ENCODE results near the gene PDE6C. TPM values are rescaled to one million over a fixed set of nuclear protein-coding genes. Genes with fewer than 3 reads are reported as not detected.

PDE6C gene
- total and polyA plus RNA-seq, 2 of the 8 experiments (the other 6 are each of a cell fraction or from before 2014, with no cell fraction given): not detected

GRCh38 chr10:93704451-93704850 is 92.1 kb downstream of the PDE6C start:
- POLR2A ChIA-PET (ENCODE audit: partially characterized antibody): no interaction called here
- Histone ChIP-seq H3K14ac (ENCODE audit: insufficient read length) (no peak overlapping the region), H3K27ac (ENCODE audit: low read depth, low read length) (no peak overlapping the region), H3K18ac (ENCODE audit: extremely low read depth, low read length) (no peak overlapping the region), H4K20me1 (replicated peaks in 1 of 2; ENCODE audit: control insufficient read depth in 1 of 2, insufficient read depth in 2 of 2, low read length in 2 of 2) (no peaks in the 10 kb centered on the region), H3K4ac (replicated peaks; ENCODE audit: insufficient read length, low read depth, low read length) (no peak overlapping the region), H3K36me3 (ENCODE audit: control insufficient read depth in 2 of 4, insufficient read depth in 4 of 4, low read length in 3 of 4) (peaks cover 0 to 4% (median under 1%) of the 10 kb centered on the region in 4 experiments; a peak in 2 of 8 replicates), H2BK12ac (ENCODE audit: low read depth, low read length) (no peak overlapping the region), H2BK120ac (replicated peaks; ENCODE audit: low read depth, low read length) (no peak overlapping the region), H3K27me3 (replicated peaks in 1 of 4; ENCODE audit: control insufficient read depth in 3 of 4, extremely low read depth in 1 of 4, insufficient read depth in 3 of 4, low read length in 3 of 4) (no peaks in the 10 kb centered on the region), H2BK15ac (ENCODE audit: low read length) (no peak overlapping the region), H3K9me3 (ENCODE audit: insufficient read depth in 2 of 2, low read depth in 1 of 2, low read length in 1 of 2) (no peaks in the 10 kb centered on the region), H3K79me1 (ENCODE audit: low read depth, low read length) (no peaks in the 10 kb centered on the region), H3K79me2 (ENCODE audit: control insufficient read depth in 1 of 2, insufficient read depth in 2 of 2, low read length in 2 of 2) (peaks cover 0 to 3% of the 10 kb centered on the region in 2 experiments; a peak in 2 of 4 replicates), H3K23ac (ENCODE audit: insufficient read length) (no peak overlapping the region), H2AK5ac (ENCODE audit: low read depth, low read length) (no peak overlapping the region), H3K4me3 (ENCODE audit: extremely low read depth in 1 of 4, insufficient read depth in 2 of 4, low read depth in 3 of 4, low read length in 4 of 4) (no peak overlapping the region), H3K9ac (replicated peaks in 1 of 4; ENCODE audit: extremely low read depth in 1 of 4, low read depth in 3 of 4, low read length in 3 of 4) (no peak overlapping the region), H2BK5ac (ENCODE audit: low read depth, low read length) (no peak overlapping the region), H3K4me1 (replicated peaks in 1 of 4; ENCODE audit: control insufficient read depth in 3 of 4, insufficient read depth in 4 of 4, low read length in 3 of 4) (peaks cover 0 to 3% (median 1%) of the 10 kb centered on the region in 4 experiments; a peak in 1 of 7 replicates), H3K23me2 (ENCODE audit: low read depth, low read length) (peaks cover 8% of the 10 kb centered on the region; the same call in 1 of the 2 replicates), H3K56ac (replicated peaks; ENCODE audit: insufficient read length, low read depth, low read length) (no peak overlapping the region), H3K4me2 (ENCODE audit: insufficient read depth in 1 of 2, low read depth in 2 of 2, low read length in 2 of 2) (no peak overlapping the region), H2BK20ac (ENCODE audit: low read length) (no peak overlapping the region), H4K5ac (ENCODE audit: insufficient read length, low read depth, low read length) (no peak overlapping the region), H4K91ac (replicated peaks; ENCODE audit: insufficient read length, low read length) (no peak overlapping the region), H4K8ac (ENCODE audit: extremely low read depth, insufficient read depth, low read length) (no peak overlapping the region), H2AFZ (ENCODE audit: low read length) (no peak overlapping the region)
- DNase-seq (ENCODE audit: low read depth in 1 of 2, low spot score in 2 of 2): no peak
- CTCF ChIA-PET (ENCODE audit: partially characterized antibody): interaction anchor here (1.5 to 4.2 kb wide), 2 partner anchors 41 to 111 kb away, joined by 8 to 27 read pairs; no protein-coding TSS in a partner anchor
- 96% methylated on average over 5 of the region's 5 CpGs; no CpG with 5 or more reads in 1 of the 2 experiments for WGBS, 2 experiments (ENCODE audit: extremely low coverage in 1 of 2, insufficient coverage in 1 of 2, insufficient read length in 1 of 2, insufficient replicate concordance in 2 of 2, low coverage in 1 of 2, low lambda C conversion rate in 2 of 2, missing lambda C conversion rate in 1 of 2)
- FAIRE-seq: no peak
- no peak for TF ChIP-seq JUN (IDR thresholded peaks at IDR 0.05; ENCODE audit: low read depth, low read length)
- TF ChIP-seq SP2 (IDR thresholded peaks at IDR 0.05; ENCODE audit: low read length): no peak
- TF ChIP-seq GABPA (IDR thresholded peaks at IDR 0.05; ENCODE audit: borderline replicate concordance, insufficient read depth, low read length): no peak
- no peak for TF ChIP-seq ASH2L (IDR thresholded peaks at IDR 0.05; ENCODE audit: low read length)
- TF ChIP-seq MAX (IDR thresholded peaks at IDR 0.05): no peak
- no peak for TF ChIP-seq SAP30 (IDR thresholded peaks at IDR 0.05; ENCODE audit: insufficient read depth, insufficient replicate concordance, low read length)
- no peak for TF ChIP-seq RAD21 (IDR thresholded peaks at IDR 0.05 in 1 of 2, conservative IDR thresholded peaks at IDR 0.05 in 1 of 2; ENCODE audit: low read depth in 2 of 2, low read length in 2 of 2)
- no peak for TF ChIP-seq ATF2 (IDR thresholded peaks at IDR 0.05; ENCODE audit: low read length)
- no peak for TF ChIP-seq NANOG (IDR thresholded peaks at IDR 0.05; ENCODE audit: insufficient read depth, low read depth, low read length, poor library complexity, severe bottlenecking)
- no peak for TF ChIP-seq EP300 (IDR thresholded peaks at IDR 0.05; ENCODE audit: borderline replicate concordance in 1 of 2, low read depth in 2 of 2, low read length in 2 of 2)
- TF ChIP-seq POLR2AphosphoS5 (IDR thresholded peaks at IDR 0.05; ENCODE audit: low read depth, low read length): no peak

Measured in H1 (cell line).